ENCODE data around the gene HIP1.
"Not testable (repeated sequence)": the region's sequence is repeated elsewhere in the genome, so short reads cannot be mapped to it uniquely, and the experiment has no call there.

Gene HIP1

DNA sequence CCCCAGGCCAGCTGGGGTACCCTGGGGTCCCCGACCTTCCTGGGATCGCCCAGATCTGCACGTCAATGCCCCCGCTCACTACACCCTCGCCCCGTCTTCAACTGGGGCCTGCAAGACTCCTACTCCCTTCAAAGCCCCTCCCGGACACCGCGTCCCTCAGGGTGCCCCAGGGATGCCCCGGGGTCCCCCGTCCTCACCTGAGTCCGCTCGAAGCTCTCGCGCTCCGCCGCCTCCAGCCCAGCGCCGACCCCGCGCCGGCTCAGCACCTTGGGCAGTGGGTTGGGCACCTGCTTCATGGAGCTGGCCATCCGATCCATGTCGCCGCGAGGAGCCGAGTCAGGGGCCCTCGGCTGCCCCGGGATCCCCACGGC lies at the start of gene HIP1:
TSS of gene HIP1 (minus strand) at position 338 of the 371 bp plus-strand sequence. CDS start at position 317, 21 bp downstream.
- in situ Hi-C loops (cut with HindIII; ENCODE audit: low sequenced_read_pairs) = no loop called here

DNA sequence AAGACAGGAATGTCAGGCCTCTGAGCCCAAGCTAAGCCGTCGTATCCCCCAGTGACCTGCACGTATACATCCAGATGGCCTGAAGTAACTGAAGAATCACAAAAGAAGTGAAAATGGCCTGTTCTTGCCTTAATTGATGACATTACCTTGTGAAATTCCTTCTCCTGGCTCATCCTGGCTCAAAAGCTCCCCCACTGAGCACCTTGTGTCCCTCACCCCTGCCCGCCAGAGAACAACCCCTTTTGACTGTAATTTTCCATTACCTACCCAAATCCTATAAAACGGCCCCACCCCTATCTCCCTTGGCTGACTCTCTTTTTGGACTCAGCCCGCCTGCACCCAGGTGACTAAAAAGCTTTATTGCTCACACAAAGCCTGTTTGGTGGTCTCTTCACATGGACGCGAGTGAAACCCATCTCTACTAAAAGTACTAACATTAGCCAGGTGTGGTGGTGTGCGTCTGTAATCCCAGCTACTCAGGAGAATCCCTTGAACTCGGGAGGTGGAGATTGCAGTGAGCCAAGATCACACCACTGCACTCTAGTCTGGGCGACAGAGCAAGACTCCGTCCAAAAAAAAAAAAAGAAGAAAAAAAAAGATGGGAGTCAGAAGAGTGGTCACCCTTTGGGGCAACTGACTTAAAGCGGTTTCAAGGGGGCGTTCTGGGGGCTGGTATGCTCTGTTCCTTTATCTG lies 49.6 kb upstream of the HIP1 start:
- in situ Hi-C loops (cut with HindIII; ENCODE audit: low sequenced_read_pairs) = not testable (repeated sequence)

DNA sequence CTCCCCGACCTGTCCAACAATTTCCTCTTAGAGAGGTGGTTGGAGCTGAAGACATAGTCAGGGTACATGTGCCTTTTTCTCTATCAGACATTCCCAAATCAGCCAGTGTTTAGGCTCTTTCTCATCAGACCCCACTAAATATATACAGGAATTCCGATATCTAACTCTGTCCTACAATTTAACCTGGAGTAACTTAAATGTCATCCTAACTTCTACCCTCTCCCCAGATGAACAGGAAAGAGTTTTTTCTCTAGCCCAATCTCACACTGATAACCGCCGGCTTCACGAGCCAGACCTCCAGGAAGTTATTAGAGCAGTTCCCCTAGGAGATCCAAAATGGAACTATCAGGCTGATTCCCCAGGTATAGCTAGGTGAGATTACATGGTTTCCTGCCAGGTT lies 44.3 kb upstream of the HIP1 start:
- in situ Hi-C loops (cut with HindIII; ENCODE audit: low sequenced_read_pairs) = not testable (repeated sequence)

DNA sequence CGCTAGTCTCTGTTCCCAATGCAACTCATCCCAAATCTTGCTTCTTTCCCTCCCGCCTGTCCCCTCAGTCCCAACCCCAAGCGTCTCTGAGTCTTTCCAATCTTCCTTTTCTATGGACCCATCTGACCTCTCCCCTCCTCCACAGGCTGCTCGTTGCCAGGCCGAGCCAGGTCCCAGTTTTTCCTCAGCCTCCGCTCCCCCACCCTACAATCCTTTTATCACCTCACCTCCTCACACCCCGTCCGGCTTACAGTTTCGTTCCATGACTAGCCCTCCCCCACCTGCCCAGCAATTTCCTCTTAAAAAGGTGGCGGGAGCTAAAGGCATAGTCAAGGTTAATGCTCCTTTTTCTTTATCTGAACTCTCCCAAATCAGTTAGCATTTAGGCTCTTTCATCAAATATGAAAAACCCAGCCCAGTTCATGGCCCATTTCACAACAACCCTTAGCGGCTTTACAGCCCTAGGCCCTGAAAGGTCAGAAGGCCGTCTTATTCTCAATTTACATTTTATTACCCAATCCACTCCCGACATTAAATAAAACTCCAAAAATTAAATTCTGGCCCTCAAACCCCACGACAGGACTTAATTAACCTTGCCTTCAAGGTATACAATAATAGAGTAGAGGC lies 42.0 kb upstream of the HIP1 start:
- in situ Hi-C loops (cut with HindIII; ENCODE audit: low sequenced_read_pairs) = not testable (repeated sequence)

DNA sequence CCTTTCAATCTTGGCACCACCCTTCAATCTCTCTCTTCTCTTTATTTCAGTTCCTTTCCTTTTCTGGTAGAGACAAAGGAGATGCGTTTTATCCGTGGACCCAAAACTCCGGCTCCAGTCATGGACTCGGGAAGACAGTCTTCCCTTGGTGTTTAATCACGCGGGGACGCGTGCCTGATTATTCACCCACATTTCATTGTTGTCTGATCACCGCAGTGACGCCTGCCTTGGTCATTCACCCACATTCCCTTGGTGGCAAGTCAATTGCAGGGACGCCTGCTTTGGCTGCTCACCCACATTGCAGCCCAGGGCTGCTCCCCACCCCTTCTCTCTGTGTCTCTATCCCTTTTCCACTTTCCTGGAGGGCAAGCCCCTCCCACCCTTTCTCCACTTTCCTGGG lies 40.8 kb upstream of the HIP1 start:
- in situ Hi-C loops (cut with HindIII; ENCODE audit: low sequenced_read_pairs) = not testable (repeated sequence)

DNA sequence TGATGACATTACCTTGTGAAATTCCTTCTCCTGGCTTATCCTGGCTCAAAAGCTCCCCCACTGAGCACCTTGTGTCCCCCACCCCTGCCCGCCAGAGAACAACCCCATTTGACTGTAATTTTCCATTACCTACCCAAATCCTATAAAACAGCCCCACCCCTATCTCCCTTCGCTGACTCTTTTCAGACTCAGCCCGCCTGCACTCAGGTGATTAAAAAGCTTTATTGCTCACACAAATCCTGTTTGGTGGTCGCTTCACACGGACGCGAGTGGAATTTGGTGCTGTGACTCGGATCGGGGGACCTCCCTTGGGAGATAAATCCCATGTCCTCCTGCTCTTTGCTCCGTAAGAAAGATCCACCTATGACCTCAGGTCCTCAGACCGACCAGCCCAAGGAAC lies 40.3 kb upstream of the HIP1 start:
- in situ Hi-C loops (cut with HindIII; ENCODE audit: low sequenced_read_pairs) = not testable (repeated sequence)

DNA sequence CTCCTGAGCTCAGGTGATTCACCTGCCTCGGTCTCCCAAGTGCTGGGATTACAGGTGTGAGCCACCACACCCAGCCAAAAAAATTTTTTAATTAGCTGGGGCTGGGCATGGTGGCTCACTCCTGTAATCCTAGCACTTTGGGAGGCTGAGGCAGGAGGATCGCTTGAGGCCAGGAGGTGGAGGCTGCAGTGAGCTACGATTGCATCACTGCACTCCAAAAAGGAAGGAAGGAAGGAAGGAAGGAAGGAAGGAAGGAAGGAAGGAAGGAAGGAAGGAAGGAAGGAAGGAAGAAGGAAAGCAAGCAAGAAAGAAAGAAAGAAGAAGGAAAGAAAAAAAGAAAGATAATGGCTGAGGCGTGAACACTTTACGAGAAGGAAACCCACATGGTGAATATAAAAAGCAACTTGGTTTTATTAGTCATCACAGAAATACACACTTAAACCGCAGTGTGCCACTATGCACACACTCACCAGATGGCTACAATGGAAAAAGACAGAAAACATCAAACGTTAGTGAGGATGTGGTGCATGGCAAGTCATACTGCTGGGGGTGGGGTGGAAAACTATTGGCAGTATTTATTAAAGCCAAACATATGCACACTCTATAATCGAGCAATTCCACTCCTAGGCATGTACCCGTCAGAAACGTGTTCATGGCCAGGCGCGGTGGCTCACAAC lies 37.7 kb upstream of the HIP1 start:
- in situ Hi-C loops (cut with HindIII; ENCODE audit: low sequenced_read_pairs) = no loop called here

DNA sequence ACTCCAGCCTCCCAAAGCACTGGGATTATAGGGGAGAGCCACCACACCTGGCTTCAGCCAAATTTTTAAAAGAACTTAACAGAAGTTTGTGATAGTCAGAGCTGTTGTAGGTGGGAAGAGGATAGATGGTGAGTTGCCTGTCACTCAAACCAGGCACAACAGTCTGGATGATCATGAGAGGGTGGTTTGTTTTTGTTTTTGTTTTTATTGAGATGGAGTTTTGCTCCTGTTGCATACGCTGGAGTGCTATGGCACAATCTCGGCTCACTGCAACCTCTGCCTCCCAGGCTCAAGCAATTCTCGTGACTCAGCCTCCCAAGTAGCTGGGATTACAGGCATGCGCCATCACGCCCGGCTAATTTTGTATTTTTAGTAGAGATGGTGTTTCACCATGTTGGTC lies 35.2 kb upstream of the HIP1 start:
- in situ Hi-C loops (cut with HindIII; ENCODE audit: low sequenced_read_pairs) = loop anchor here (25.0 kb wide), 1 partner anchor 187 kb away; no protein-coding TSS in a partner anchor

DNA sequence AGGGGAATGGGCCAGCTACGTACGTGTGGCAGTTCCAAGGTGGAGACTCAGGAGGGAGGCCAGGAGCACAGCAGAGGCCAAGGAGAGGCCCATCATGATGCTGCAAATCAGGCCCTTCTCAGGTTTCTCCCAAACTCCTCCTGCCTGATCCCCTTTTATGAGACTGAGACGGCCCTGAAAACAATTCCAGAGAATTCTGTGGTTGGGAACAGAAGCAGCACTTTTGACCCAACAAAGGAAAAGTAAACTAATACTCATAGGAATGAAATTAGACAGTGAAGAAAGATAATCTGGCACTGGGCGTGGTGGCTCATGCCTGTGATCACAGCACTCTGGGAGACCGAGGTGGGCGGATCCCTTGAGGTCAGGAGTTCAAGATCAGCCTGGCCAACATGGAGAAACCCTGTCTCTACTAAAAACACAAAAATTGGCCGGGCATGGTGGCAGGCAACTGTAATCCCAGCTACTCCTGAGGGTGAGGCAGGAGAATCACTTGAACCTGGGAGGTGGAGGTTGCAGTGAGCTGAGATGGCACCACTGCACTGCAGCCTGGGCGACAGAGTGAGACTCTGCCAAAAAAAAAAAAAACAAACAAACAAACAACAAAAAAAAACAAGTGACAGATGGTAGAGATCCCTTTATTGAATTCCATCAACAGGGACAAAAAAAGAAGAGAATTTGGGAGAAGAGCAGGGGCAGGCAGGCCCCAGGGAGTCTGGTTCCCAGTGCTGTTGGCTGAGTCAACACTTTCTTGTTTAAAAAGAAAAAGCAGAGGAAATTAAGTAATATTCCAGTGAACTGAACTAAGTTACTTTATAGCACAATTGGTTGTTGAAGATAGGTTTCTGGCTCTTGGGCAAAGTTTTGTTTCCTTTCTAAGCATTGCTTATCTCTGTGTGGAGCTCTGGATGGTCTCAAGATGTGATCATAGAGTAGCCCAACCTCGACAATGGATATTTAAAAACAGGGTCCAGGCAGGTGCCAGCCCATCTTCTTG lies 33.6 kb upstream of the HIP1 start, which contains the start of gene CCL26:
TSS of gene CCL26 (minus strand) at position 131 of the 997 bp plus-strand sequence. CDS start at position 96, 35 bp downstream.
- in situ Hi-C loops (cut with HindIII; ENCODE audit: low sequenced_read_pairs) = loop anchor here (25.0 kb wide), 1 partner anchor 185 kb away; no protein-coding TSS in a partner anchor

DNA sequence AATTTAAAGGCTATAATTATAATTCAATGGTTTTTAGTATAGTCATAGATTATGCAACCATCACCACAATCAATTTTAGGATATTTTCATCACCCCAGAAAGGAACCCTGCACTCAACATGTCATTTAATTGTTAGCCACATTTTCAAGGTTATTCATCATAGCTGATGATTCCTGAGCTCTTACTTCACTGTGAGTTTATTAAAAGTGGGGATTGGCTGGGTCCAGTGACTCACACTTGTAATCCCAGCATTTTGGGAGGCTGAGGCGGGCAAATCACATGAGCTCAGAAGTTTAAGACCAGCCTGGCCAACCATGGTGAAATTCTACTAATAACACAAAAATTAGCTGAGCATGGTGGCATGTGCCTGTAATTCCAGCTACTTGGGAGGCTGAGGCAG lies 32.5 kb upstream of the HIP1 start:
- in situ Hi-C loops (cut with HindIII; ENCODE audit: low sequenced_read_pairs) = loop anchor here (25.0 kb wide), 1 partner anchor 184 kb away; no protein-coding TSS in a partner anchor

DNA sequence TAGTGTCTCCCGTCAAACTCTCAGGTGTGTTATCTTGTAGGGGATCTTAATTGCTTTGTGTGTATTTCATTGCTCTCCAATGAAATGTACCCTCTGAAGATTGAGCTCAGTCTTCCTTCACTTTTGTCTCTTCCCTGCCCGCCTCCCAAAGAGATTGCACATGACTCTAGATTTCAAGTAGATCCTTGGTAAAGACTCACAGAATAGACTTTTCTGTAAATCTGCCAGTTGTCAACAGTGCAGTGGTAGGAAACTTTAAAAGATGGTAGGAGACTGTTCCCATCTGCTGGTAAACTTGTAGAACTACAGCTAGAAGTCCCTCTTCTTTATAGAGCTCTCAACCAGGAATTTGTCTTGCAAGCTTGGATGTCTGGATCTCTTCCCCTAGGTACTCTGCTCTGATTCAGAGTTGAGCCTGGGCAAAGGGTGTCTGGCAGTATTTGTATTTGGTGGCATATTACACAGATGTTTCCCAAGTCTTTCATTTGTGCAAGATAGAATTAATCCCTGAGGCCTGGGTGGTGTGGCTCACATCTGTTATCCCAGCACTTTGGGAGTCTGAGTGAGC lies 23.7 kb upstream of the HIP1 start:
- in situ Hi-C loops (cut with HindIII; ENCODE audit: low sequenced_read_pairs) = loop anchor here (25.0 kb wide), 1 partner anchor 175 kb away; no protein-coding TSS in a partner anchor

DNA sequence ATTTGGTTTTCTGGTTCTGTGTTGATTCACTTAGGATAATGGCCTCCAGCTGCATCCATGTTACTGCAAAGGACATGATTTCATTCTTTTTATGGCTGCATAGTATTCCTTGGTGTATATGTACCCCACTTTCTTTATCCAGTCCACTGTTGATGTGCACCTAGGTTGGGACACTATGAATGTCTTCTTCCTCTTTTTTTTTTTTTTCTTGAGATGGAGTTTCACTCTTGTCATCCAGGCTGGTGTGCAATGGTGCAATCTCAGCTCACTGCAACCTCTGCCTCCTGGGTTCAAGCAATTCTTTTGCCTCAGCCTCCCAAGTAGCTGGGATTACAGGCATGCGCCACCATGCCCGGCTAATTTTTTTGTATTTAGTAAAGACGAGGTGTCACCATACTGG lies 23.1 kb upstream of the HIP1 start:
- in situ Hi-C loops (cut with HindIII; ENCODE audit: low sequenced_read_pairs) = loop anchor here (25.0 kb wide), 1 partner anchor 174 kb away; no protein-coding TSS in a partner anchor

DNA sequence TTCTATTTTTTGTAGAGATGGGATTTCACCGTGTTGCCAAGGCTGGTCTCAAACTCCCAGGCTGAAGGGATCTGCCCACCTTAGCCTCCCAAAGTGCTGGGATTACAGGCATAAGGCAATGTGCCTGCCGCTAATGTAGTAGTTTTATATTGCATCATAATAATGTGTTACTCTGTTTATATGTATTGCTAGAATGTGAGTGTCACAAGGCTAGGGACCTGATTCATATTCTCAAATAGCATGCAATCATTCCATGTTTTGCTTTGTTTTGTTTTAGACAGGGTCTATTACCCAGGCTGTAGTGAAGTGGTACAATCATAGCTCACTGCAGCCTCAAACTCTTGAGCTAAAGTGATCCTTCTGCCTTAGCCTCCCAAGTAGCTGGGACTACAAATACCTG lies 19.8 kb upstream of the HIP1 start:
- in situ Hi-C loops (cut with HindIII; ENCODE audit: low sequenced_read_pairs) = loop anchor here (10.0 to 25.0 kb wide), 2 partner anchors 84 to 171 kb away; no protein-coding TSS in a partner anchor

DNA sequence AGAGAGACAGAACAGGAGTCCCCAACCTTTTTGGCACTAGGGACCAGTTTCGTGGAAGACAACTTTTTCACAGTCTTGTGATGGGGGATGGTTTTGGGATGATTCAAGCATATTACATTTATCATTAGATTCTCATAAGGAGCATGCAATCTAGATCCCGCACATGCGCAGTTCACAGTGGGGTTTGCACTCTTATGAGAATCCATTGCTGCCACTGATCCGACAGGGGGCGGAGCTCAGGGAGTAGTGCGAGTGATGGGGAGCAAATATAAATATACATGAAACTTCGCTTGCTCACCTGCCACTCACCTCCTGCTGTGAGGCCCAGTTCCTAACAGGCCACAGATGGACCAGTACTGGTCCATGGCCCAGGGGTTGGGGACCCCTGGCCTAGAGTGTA lies 19.1 kb upstream of the HIP1 start:
- in situ Hi-C loops (cut with HindIII; ENCODE audit: low sequenced_read_pairs) = loop anchor here (10.0 to 25.0 kb wide), 2 partner anchors 83 to 171 kb away; no protein-coding TSS in a partner anchor

DNA sequence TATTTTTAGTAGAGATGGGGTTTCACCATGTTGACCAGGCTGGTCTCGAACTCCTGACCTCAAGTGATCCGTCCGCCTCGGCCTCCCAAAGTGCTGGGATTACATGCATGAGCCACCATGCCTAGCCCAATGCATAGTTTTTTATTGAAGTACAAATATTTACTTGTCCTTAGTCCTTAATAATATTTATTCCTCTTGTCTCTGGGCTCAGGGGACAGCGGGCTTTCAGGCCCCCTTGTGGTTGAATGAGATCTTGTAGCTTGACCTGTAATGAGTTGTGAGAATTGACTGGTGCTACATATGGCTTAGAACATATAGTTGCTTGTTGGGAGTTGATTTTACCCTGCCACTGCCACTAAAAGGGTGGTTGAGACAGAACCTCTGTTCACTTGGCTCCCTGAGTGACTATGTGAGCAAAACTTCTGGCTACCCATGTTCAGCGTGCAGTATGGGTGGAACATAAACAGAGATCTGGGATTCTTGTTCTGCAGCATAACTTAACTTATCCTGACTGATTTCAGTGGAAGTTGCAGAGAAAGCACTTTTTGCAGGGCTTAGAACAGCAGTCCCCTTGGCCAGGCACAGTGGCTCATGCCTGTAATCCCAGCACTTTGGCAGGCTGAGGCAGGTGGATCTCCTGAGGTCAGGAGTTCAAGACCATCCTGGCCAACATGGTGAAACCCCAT lies 18.4 kb upstream of the HIP1 start:
- in situ Hi-C loops (cut with HindIII; ENCODE audit: low sequenced_read_pairs) = loop anchor here (10.0 to 25.0 kb wide), 2 partner anchors 82 to 170 kb away; no protein-coding TSS in a partner anchor

DNA sequence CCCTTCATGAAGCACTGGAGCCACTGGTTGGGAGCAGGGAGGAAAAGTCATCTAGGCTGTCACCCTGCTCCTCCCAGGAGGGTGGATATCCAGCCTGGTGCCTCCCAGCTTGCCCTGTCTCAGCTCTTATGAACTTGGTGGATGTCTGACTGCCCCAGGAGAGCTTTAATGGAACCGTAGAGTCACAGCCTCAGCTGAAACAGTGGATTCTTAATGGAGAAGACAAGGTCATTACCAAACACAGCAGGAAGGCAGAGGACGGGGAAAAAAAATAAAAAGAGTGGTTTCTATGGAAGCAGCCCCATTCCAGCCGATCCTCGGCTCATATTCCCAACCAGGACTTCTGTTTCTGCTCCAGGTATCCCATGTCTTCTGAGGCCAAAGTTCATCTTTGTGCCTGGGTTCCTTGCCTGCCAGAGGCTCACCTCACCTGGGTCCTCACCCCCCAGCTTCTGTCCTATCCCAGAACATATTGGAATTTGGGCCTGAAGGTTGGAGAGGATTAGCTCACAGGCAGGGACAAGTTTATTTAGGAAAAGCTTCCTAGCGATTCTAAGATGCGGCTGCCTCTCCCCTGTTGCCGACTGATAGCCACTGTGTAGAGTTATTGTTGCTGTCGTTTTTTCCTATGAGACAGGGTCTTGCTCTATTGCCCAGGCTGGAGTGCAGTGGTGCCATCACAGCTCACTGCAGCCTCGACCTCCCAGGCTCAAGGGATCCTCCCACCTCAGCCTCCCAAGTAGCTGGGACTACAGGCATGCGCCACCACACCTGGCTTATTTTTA lies 17.7 kb upstream of the HIP1 start:
- in situ Hi-C loops (cut with HindIII; ENCODE audit: low sequenced_read_pairs) = loop anchor here (10.0 to 25.0 kb wide), 2 partner anchors 82 to 169 kb away; no protein-coding TSS in a partner anchor

DNA sequence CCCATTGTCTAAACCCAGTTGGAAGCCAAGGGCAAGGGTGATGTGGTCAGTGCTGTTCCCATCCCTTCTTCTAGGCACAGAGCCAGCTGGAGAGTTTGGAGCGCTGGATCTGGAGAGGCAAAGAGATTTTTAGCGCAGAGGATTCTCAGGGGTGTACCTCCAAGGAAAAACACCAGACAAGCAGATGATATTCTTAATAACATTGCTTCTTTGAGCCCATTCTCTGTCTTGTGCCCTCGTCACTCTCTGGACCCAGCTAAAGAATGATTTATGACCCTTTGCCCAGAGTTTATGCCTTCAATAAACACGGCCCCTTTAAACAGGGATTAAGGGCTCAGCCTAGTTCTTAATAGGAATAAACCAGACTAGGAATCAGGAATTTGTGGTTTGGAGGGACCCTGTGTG lies 4.7 kb upstream of the HIP1 start:
- in situ Hi-C loops (cut with HindIII; ENCODE audit: low sequenced_read_pairs) = no loop called here

DNA sequence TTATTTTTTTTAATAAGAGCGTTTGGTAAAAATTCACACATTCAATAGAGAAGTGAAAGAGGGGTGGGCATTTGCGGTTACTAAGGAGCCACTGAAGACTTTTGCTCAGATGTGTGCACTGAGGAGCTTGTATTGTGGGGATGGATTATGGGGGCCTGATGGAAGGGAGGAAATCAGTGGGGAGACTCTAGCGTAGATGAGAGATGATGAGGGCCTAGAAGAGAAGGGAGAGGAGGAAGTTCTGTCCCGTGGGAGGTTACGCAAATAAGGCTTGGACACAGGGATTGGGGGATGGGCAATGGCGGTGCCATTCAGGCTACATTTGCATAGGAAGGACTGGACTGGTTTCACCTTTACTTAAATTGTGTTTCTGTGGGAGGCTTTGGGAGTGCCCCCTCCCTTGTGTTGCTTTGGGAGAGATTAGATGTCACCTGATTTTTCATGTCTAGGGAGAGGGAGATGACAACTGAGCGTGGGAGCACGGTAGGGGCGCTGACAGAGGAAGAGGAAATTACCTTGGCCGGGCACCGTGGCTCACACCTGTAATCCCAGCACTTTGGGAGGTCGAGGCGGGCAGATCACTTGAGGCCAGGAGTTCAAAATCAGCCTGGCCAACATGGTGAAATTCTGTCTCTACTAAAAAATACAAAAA lies 2.2 kb upstream of the HIP1 start:
- in situ Hi-C loops (cut with HindIII; ENCODE audit: low sequenced_read_pairs) = no loop called here

Data from endothelial cell of hepatic sinusoid (primary cell).